ENCODE measurements around the gene TNFRSF18. TPM values are rescaled to one million over a fixed set of nuclear protein-coding genes. Genes with fewer than 3 reads are reported as not detected.

Gene TNFRSF18
- total RNA-seq, 2 donors from 2014 or later, result 3.1 to 3.5 TPM

DNA sequence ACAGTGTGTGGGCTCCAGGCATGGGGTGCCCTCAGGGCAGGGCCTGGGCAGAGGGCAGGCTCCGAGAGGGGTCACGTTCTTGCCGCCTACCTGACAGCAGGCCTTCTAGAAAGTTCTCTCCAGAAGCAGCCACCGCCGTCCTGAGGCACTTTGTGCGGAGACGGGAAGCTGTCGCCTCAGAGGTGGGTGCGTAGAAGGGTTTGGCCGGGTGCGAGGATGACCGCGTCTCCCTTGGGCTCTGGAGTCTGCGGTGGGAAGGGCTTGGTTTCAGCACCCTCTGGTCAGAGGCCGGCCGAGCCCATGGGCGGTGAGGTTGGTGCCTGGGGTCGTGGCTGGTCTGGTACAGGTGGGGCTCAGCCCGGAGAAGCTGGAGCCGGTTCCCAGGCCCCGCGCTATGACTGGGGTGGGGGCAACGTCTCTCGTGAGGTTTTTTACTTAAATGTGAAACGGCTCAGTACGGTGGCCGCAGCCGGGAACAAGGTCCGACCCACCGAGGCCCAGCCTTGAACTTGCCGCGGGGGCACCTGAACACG, 42.8 kb downstream of the TNFRSF18 start:
- Histone ChIP-seq H3K4me1 (replicated peaks) (peaks cover 13% of the 10 kb centered on the region), H3K36me3 (no peaks in the 10 kb centered on the region), H3K4me3 (peak overlapping the region; percentile 45 to 62), H3K9me3 (no peaks in the 10 kb centered on the region), H3K27ac (peak overlapping the region; percentile 92 to 95), H3K27me3 (replicated peaks; ENCODE audit: insufficient read depth) (no peaks in the 10 kb centered on the region)
- WGBS, result 45% methylated on average over 33 of the region's 33 CpGs
- intact Hi-C loops (cut with DNase I), result no loop called here
- TF ChIP-seq POLR2AphosphoS5 (IDR thresholded peaks at IDR 0.05), result no peak
- no peak for TF ChIP-seq POLR2A (IDR thresholded peaks at IDR 0.05)
- TF ChIP-seq, protein P1, sequence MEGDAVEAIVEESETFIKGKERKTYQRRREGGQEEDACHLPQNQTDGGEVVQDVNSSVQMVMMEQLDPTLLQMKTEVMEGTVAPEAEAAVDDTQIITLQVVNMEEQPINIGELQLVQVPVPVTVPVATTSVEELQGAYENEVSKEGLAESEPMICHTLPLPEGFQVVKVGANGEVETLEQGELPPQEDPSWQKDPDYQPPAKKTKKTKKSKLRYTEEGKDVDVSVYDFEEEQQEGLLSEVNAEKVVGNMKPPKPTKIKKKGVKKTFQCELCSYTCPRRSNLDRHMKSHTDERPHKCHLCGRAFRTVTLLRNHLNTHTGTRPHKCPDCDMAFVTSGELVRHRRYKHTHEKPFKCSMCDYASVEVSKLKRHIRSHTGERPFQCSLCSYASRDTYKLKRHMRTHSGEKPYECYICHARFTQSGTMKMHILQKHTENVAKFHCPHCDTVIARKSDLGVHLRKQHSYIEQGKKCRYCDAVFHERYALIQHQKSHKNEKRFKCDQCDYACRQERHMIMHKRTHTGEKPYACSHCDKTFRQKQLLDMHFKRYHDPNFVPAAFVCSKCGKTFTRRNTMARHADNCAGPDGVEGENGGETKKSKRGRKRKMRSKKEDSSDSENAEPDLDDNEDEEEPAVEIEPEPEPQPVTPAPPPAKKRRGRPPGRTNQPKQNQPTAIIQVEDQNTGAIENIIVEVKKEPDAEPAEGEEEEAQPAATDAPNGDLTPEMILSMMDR (IDR thresholded peaks at IDR 0.05), result no peak
- DNase-seq (ENCODE audit: low spot score), result no peak

DNA sequence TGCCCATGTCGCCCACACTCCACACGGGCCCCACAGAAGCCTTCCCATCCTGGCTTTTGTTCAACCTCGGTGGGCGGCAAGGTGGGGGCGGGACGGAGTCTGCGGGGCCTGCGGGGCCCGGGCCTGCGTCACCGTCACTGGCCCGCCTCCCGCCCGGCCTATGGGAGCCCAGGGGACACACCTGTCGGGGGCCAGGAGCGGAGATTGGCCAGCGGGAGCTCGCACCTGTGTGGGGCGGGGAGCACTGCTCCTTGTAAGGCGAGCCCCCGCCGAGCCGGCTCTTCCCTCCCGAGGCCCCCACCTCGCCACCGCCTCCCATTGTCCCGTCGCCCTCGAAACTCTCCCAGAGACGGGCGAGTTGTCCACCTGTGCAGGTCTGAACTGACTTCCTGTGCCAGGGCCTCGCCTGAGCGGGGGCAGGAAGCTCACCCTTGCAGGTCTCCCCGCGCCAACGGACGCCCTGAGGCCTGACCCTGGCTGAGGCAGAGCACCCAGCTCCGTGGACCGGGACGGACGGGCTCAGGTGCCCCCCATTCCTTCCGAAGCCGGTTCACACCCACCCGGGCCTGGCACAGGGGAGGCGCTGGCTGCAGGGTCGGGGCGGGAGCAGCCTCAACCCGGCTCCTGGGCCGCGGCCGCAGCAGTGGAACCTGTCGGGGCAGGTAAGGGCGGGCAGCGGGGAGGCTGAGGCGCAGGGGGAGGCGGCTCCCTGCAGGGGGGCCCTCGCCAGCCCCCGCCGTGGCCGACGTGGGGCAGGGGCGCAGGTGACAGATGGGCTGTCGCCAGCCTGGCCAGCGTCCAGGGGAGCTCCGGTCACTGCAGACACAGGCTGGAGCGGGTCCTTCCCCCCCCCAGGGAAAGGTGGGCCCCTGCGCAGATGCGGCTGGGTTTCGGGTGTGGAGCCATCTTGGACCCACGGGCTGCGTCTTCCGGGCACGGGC, 43.5 kb downstream of the TNFRSF18 start:
- WGBS, result 30% methylated on average over 35 of the region's 73 CpGs
- TF ChIP-seq POLR2AphosphoS5 (IDR thresholded peaks at IDR 0.05) (peak; percentile 81), POLR2A (IDR thresholded peaks at IDR 0.05) (peak; percentile 88)
- TF ChIP-seq, protein P1 (IDR thresholded peaks at IDR 0.05), result no peak
- intact Hi-C loops (cut with DNase I), result no loop called here
- H3K4me3 ChIP-seq, result peak overlapping the region; percentile 45 to 62
- H3K9me3 ChIP-seq, result no peaks in the 10 kb centered on the region
- H3K27me3 ChIP-seq (replicated peaks; ENCODE audit: insufficient read depth), result no peaks in the 10 kb centered on the region
- no peaks in the 10 kb centered on the region for H3K36me3 ChIP-seq
- H3K27ac ChIP-seq, result peak overlapping the region; percentile 92 to 95
- H3K4me1 ChIP-seq (replicated peaks), result peaks cover 20% of the 10 kb centered on the region
- peak; percentile 94 for DNase-seq (ENCODE audit: low spot score)

DNA sequence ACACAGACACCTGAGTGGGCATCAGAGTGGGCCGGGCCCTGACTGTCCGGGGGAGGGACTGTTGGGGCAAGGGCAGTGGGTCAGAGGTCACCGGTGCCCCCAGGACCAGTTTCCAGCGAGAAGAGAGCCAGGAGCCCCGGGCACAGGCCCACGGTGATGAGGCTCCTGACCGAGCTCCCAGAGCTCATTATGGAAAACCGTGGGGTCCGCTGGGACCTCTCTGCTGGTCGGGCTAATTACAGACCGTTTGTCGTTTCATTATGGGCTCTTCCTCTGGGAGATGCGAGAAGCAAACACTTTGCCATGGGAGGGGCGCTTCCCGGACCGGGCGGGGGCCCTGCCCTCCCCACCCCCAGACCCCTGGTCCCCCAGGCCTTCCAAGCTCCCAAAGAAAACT, 44.7 kb downstream of the TNFRSF18 start:
- Histone ChIP-seq H3K27me3 (replicated peaks; ENCODE audit: insufficient read depth) (no peaks in the 10 kb centered on the region), H3K4me1 (replicated peaks) (peaks cover 17% of the 10 kb centered on the region), H3K4me3 (no peak overlapping the region), H3K27ac (peak overlapping the region; percentile 92 to 95), H3K9me3 (no peaks in the 10 kb centered on the region), H3K36me3 (no peaks in the 10 kb centered on the region)
- intact Hi-C loops (cut with DNase I), result no loop called here
- no peak for TF ChIP-seq POLR2AphosphoS5 (IDR thresholded peaks at IDR 0.05)
- no peak for TF ChIP-seq POLR2A (IDR thresholded peaks at IDR 0.05)
- TF ChIP-seq, protein P1 (IDR thresholded peaks at IDR 0.05), result no peak
- no peak for DNase-seq (ENCODE audit: low spot score)
- 67% methylated on average over 17 of the region's 17 CpGs for WGBS

DNA sequence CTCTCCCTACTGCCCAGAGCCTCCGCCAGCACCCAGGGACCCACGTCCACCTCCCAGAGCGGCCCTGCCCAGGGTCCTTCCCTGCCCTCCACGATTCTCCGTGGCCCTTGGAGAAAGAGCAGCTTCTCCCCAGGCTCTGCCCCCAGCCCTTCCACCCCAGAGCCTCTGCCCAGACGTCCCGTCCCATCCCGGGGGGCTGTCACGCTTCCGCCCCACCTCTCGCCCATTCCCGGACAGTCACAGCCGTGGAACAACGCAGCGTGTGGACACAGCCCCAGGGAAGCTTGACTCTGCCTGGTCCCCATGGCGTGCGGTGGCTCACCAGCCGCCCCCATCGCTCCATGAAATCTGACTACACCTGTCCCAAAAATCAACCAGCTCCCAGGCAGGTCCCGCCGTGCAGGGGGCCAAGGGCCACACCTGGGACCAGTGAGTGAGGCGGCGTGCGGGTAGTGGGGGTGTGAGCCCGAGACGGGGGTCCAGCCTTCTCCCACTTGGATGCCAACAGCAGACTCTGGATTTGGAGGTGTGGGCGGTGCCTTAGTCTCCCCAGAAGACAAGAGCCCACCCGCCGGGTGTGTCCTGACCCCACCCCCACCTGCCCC, 45.2 kb downstream of the TNFRSF18 start:
- no peak overlapping the region for H3K4me3 ChIP-seq
- 90% methylated on average over 29 of the region's 29 CpGs for WGBS
- no peak overlapping the region for H3K27ac ChIP-seq
- H3K9me3 ChIP-seq, result no peaks in the 10 kb centered on the region
- H3K4me1 ChIP-seq (replicated peaks), result peaks cover 12% of the 10 kb centered on the region
- no peak for DNase-seq (ENCODE audit: low spot score)
- H3K36me3 ChIP-seq, result no peaks in the 10 kb centered on the region
- intact Hi-C loops (cut with DNase I), result no loop called here
- no peaks in the 10 kb centered on the region for H3K27me3 ChIP-seq (replicated peaks; ENCODE audit: insufficient read depth)
- TF ChIP-seq POLR2A (IDR thresholded peaks at IDR 0.05), result no peak
- TF ChIP-seq POLR2AphosphoS5 (IDR thresholded peaks at IDR 0.05), result no peak
- TF ChIP-seq, protein P1 (IDR thresholded peaks at IDR 0.05), result no peak

All from prostate gland (tissue), 2 donors.